GM12892 (cell line): ENCODE measurements around the gene FNDC4.

ENCODE experiments used
- POLR2A ChIP-seq: IDR thresholded peaks from 2 replicates; pipeline ENCODE4 v1.6.1; 2011; ENCODE audit warnings: low read depth, low read length, control low read depth
- POLR2AphosphoS5 ChIP-seq: IDR thresholded peaks from 2 replicates; pipeline ENCODE4 v1.6.1; 2011; ENCODE audit warnings: low read depth, low read length, control low read depth

- TF ChIP-seq POLR2AphosphoS5 = no peak
- no peak for TF ChIP-seq POLR2A
Observed at GRCh38 chr2:27493948-27494283, 1.1 kb downstream of the FNDC4 start.
